Right cardiac atrium (tissue), 5 donors: ENCODE measurements around the gene GOLT1A. TPM values are rescaled to one million over a fixed set of nuclear protein-coding genes. Genes with fewer than 3 reads are reported as not detected.

Source experiments
- ATAC-seq, 2 donors: fragments of 200-7000 bp; cut with Tn5 transposase; one replicate each; pipeline versions ENCODE4 v1.8.0 to v1.9.1; 2020; ENCODE audit warnings: moderate library complexity in 2 of 2, mild to moderate bottlenecking in 1 of 2
- DNase-seq, 3 donors: peaks; one replicate each; pipeline ENCODE4 v3.0.0-alpha.2; 2020
- H3K27ac ChIP-seq: one replicate; pipeline ENCODE4 v1.5.1; 2013; ENCODE audit warnings: mild to moderate bottlenecking, low read length, control low read depth, moderate library complexity
- H3K27me3 ChIP-seq: one replicate; pipeline ENCODE4 v1.6.1; 2013; ENCODE audit not compliant: control insufficient read depth, insufficient read depth
- H3K4me1 ChIP-seq: one replicate; pipeline ENCODE4 v1.6.1; 2013; ENCODE audit warnings: low read length; ENCODE audit not compliant: control insufficient read depth, insufficient read depth
- H3K4me3 ChIP-seq: one replicate; pipeline ENCODE4 v1.5.1; 2013; ENCODE audit warnings: low read length, control low read depth
- H3K9me3 ChIP-seq: one replicate; pipeline ENCODE4 v1.6.1; 2013; ENCODE audit warnings: low read length; ENCODE audit not compliant: control insufficient read depth
- WGBS: extraction: QIAGEN DNeasy Blood & Tissue Kit; methylation state at CpG from one replicate; pipeline ENCODE4 v1.1.7; 2013; 5-methylcytosine and 5-hydroxymethylcytosine counted together
- intact Hi-C, 4 donors: fragments of 100-400 bp; cut with DNase I; formaldehyde crosslinking; loops; one replicate each; pipeline versions ENCODE4 v1.11.0 to v1.14.0; 2022 to 2023
- long read RNA-seq, 4 donors: library from polyadenylated mRNA; unstranded; transcript quantifications; one replicate each; pipeline ENCODE4 v2.0.0, GENCODE V29; 2020 to 2021
- polyA plus RNA-seq: library from polyadenylated mRNA; stranded (reverse); fragments of 200-250 nt; gene quantifications from one replicate; pipeline ENCODE4 v1.2.3, GENCODE V29; 2013
- total RNA-seq, 4 donors: library from RNA; stranded (reverse); fragmentation: NEBNext Ultra II Directional; extraction: Animal tissue kit (Norgen Biotek cat#: 25700); gene quantifications; one replicate each; pipeline ENCODE4 v1.2.1, GENCODE V29; 2021
- donor health status: healthy with polysubstance abuse.
- donor health status: DM: no; HTN: yes; CAD: no.
- donor health status: DM: no; HTN: no; CAD: no.
- donor health status: DM: no; HTN: yes; CAD: no; lungs with severe emphysema.
- donor health status: DM: yes; HTN: yes; CAD: no.

The GOLT1A gene
- total RNA-seq (not detected), polyA plus RNA-seq (not detected)
- long read RNA-seq, donor 1 = 0 reads
- long read RNA-seq, donor 2 = 0 reads
- long read RNA-seq, donor 3 = 0 reads
- long read RNA-seq, donor 4 = 0 reads

GRCh38 chr1:204213668-204214662 is at the start of gene GOLT1A:
Gene GOLT1A, minus strand, starts transcription at chr1:204213988. Its CDS starts 82 bp downstream, at chr1:204213906.
- no peaks in the 10 kb centered on the region for H3K9me3 ChIP-seq
- H3K27me3 ChIP-seq = no peaks in the 10 kb centered on the region
- DNase-seq = peak; percentile 71 to 86 (median 82)
- intact Hi-C loops = loop anchor here in 2 of 4 donors (2.0 kb wide), 1 partner anchor 149 kb away; no protein-coding TSS in a partner anchor
- no peaks in the 10 kb centered on the region for H3K4me1 ChIP-seq
- no peak within 1 kb of the TSS for H3K27ac ChIP-seq
- 11% methylated on average over 41 of the region's 41 CpGs for WGBS
- no peak within 1 kb of the TSS for H3K4me3 ChIP-seq
- ATAC-seq = peak; percentile 71 to 78

- no peaks in the 10 kb centered on the region for H3K9me3 ChIP-seq
- H3K4me3 ChIP-seq = no peak overlapping the region
- H3K27ac ChIP-seq = no peak overlapping the region
- no peaks in the 10 kb centered on the region for H3K27me3 ChIP-seq
- ATAC-seq (peak; percentile 46 to 47), DNase-seq (peak; percentile 47 to 81 (median 80))
- intact Hi-C loops = no loop called here
- WGBS = 29% methylated on average over 13 of the region's 13 CpGs
- H3K4me1 ChIP-seq = peaks cover 23% of the 10 kb centered on the region
These were observed 49.6 kb upstream of the GOLT1A start for GRCh38 chr1:204263254-204263910.

GRCh38 chr1:204262506-204263253 is 48.9 kb upstream of the GOLT1A start:
- ATAC-seq (no peak), DNase-seq (no peak)
- Histone ChIP-seq H3K4me1 (peaks cover 23% of the 10 kb centered on the region), H3K4me3 (no peak overlapping the region), H3K9me3 (no peaks in the 10 kb centered on the region), H3K27ac (no peak overlapping the region), H3K27me3 (no peaks in the 10 kb centered on the region)
- 75% methylated on average over 13 of the region's 13 CpGs for whole genome bisulfite sequencing
- intact Hi-C loops = no loop called here

- no peaks in the 10 kb centered on the region for H3K27me3 ChIP-seq
- DNase-seq (no peak), ATAC-seq (no peak)
- no peak overlapping the region for H3K4me3 ChIP-seq
- WGBS = 78% methylated on average over 13 of the region's 13 CpGs
- H3K9me3 ChIP-seq = no peaks in the 10 kb centered on the region
- intact Hi-C loops = no loop called here
- peaks cover 21% of the 10 kb centered on the region for H3K4me1 ChIP-seq
- H3K27ac ChIP-seq = no peak overlapping the region
These were observed 48.1 kb upstream of the GOLT1A start for GRCh38 chr1:204261746-204262505.

GRCh38 chr1:204261266-204261665 is 47.5 kb upstream of the GOLT1A start:
- Histone ChIP-seq H3K4me3 (no peak overlapping the region), H3K4me1 (peaks cover 15% of the 10 kb centered on the region), H3K27ac (no peak overlapping the region), H3K9me3 (no peaks in the 10 kb centered on the region), H3K27me3 (no peaks in the 10 kb centered on the region)
- intact Hi-C loops = no loop called here
- no peak for ATAC-seq
- 93% methylated on average over 12 of the region's 12 CpGs for WGBS
- no peak for DNase-seq

- H3K9me3 ChIP-seq = no peaks in the 10 kb centered on the region
- ATAC-seq (no peak), DNase-seq (no peak)
- no peak overlapping the region for H3K4me3 ChIP-seq
- no peaks in the 10 kb centered on the region for H3K27me3 ChIP-seq
- no peak overlapping the region for H3K27ac ChIP-seq
- WGBS = 83% methylated on average over 14 of the region's 14 CpGs
- intact Hi-C loops = no loop called here
- peaks cover 10% of the 10 kb centered on the region for H3K4me1 ChIP-seq
These were observed 46.9 kb upstream of the GOLT1A start for GRCh38 chr1:204260601-204261197.

- Histone ChIP-seq H3K4me1 (peaks cover 6% of the 10 kb centered on the region), H3K9me3 (no peaks in the 10 kb centered on the region), H3K4me3 (no peak overlapping the region), H3K27ac (no peak overlapping the region), H3K27me3 (no peaks in the 10 kb centered on the region)
- intact Hi-C loops = loop anchor here (5.0 kb wide), 1 partner anchor 103 kb away; no protein-coding TSS in a partner anchor
- 90% methylated on average over 5 of the region's 5 CpGs for WGBS
- ATAC-seq (no peak), DNase-seq (no peak)
These were observed 46.0 kb upstream of the GOLT1A start for GRCh38 chr1:204259782-204260181.

- intact Hi-C loops = loop anchor here (5.0 kb wide), 1 partner anchor 103 kb away; no protein-coding TSS in a partner anchor
- no peak for ATAC-seq
- no peaks in the 10 kb centered on the region for H3K9me3 ChIP-seq
- no peak overlapping the region for H3K27ac ChIP-seq
- H3K4me3 ChIP-seq = no peak overlapping the region
- H3K27me3 ChIP-seq = no peaks in the 10 kb centered on the region
- WGBS = 85% methylated on average over 18 of the region's 18 CpGs
- peaks cover 2% of the 10 kb centered on the region for H3K4me1 ChIP-seq
- no peak for DNase-seq
These were observed 45.4 kb upstream of the GOLT1A start for GRCh38 chr1:204259196-204259595.

- peaks cover 2% of the 10 kb centered on the region for H3K4me1 ChIP-seq
- no peaks in the 10 kb centered on the region for H3K27me3 ChIP-seq
- ATAC-seq (peak; percentile 41 to 64), DNase-seq (peak; percentile 61 to 81 (median 78))
- H3K4me3 ChIP-seq = no peak overlapping the region
- intact Hi-C loops = loop anchor here (5.0 kb wide), 1 partner anchor 104 kb away; no protein-coding TSS in a partner anchor
- 55% methylated on average over 7 of the region's 7 CpGs for WGBS
- H3K9me3 ChIP-seq = no peaks in the 10 kb centered on the region
- no peak overlapping the region for H3K27ac ChIP-seq
These were observed 44.7 kb upstream of the GOLT1A start for GRCh38 chr1:204258213-204259115.
